Osteoblast (primary cell): ENCODE data around the gene OR1K1. TPM values are rescaled to one million over a fixed set of nuclear protein-coding genes. Genes with fewer than 3 reads are reported as not detected.

Experiments
- DNase-seq: peaks from one replicate; pipeline ENCODE4 v3.0.0; 2011; ENCODE audit warnings: low spot score, mixed read lengths; ENCODE audit not compliant: insufficient read length; ENCODE audit errors: missing footprints
- H2AFZ ChIP-seq: 2 replicates; pipeline ENCODE4 v1.6.0; 2011; ENCODE audit warnings: mild to moderate bottlenecking, low read length
- H3K27ac ChIP-seq: 2 replicates; pipeline ENCODE4 v1.5.1; 2011; ENCODE audit warnings: mild to moderate bottlenecking, low read depth, low read length, moderate library complexity
- H3K27me3 ChIP-seq: 2 replicates; pipeline ENCODE4 v1.6.0; 2012; ENCODE audit warnings: mild to moderate bottlenecking, control low read depth, inconsistent platforms, low read length, moderate library complexity; ENCODE audit not compliant: insufficient read depth
- H3K36me3 ChIP-seq: 2 replicates; pipeline ENCODE4 v1.5.1; 2011; ENCODE audit warnings: mild to moderate bottlenecking, low read length, control low read depth, moderate library complexity; ENCODE audit not compliant: insufficient read depth
- H3K4me1 ChIP-seq: 2 replicates; pipeline ENCODE4 v1.5.1; 2011; ENCODE audit warnings: mild to moderate bottlenecking, low read length, control low read depth, moderate library complexity; ENCODE audit not compliant: insufficient read depth
- H3K4me2 ChIP-seq: 2 replicates; pipeline ENCODE4 v1.6.0; 2011; ENCODE audit warnings: mild to moderate bottlenecking, low read length; ENCODE audit not compliant: insufficient read depth
- H3K4me3 ChIP-seq: fragments of 200-600 bp; sonication (generic); 3 replicates; pipeline ENCODE4 v1.5.1; 2012; ENCODE audit warnings: mild to moderate bottlenecking, low read length, inconsistent platforms; ENCODE audit not compliant: insufficient read depth
- H3K79me2 ChIP-seq: 2 replicates; pipeline ENCODE4 v1.6.0; 2012; ENCODE audit warnings: mild to moderate bottlenecking, low read length, control low read depth, inconsistent platforms; ENCODE audit not compliant: insufficient read depth
- H3K9me3 ChIP-seq: 2 replicates; pipeline ENCODE4 v1.5.1; 2011; ENCODE audit warnings: low read depth, low read length, control low read depth
- H4K20me1 ChIP-seq: 2 replicates; pipeline ENCODE4 v1.6.0; 2012; ENCODE audit warnings: mild to moderate bottlenecking, low read length, control low read depth; ENCODE audit not compliant: insufficient read depth
- total RNA-seq: library from RNA; depleted of rRNA; stranded (reverse); fragments of >200 nt; gene quantifications from 2 replicates; pipeline ENCODE4 v1.2.3, GENCODE V29; 2012
- TF ChIP-seq, protein P1 (sequence below): IDR thresholded peaks from 2 replicates; pipeline ENCODE4 v1.5.1; 2011; ENCODE audit warnings: mild to moderate bottlenecking, low read depth, low read length, moderate library complexity; ENCODE audit errors: extremely low read depth

The OR1K1 gene
- total RNA-seq, 1 donor, result not detected

- DNase-seq, result no peak
- Histone ChIP-seq H3K79me2 (no peaks in the 10 kb centered on the region), H3K36me3 (no peaks in the 10 kb centered on the region), H3K9me3 (no peaks in the 10 kb centered on the region), H3K27ac (no peak overlapping the region), H3K4me3 (no peak overlapping the region), H3K4me1 (no peaks in the 10 kb centered on the region), H3K27me3 (no peaks in the 10 kb centered on the region), H2AFZ (no peak overlapping the region), H3K4me2 (no peak overlapping the region), H4K20me1 (no peaks in the 10 kb centered on the region)
- TF ChIP-seq, protein P1, sequence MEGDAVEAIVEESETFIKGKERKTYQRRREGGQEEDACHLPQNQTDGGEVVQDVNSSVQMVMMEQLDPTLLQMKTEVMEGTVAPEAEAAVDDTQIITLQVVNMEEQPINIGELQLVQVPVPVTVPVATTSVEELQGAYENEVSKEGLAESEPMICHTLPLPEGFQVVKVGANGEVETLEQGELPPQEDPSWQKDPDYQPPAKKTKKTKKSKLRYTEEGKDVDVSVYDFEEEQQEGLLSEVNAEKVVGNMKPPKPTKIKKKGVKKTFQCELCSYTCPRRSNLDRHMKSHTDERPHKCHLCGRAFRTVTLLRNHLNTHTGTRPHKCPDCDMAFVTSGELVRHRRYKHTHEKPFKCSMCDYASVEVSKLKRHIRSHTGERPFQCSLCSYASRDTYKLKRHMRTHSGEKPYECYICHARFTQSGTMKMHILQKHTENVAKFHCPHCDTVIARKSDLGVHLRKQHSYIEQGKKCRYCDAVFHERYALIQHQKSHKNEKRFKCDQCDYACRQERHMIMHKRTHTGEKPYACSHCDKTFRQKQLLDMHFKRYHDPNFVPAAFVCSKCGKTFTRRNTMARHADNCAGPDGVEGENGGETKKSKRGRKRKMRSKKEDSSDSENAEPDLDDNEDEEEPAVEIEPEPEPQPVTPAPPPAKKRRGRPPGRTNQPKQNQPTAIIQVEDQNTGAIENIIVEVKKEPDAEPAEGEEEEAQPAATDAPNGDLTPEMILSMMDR, result no peak
These were observed 7.9 kb upstream of the OR1K1 start for GRCh38 chr9:122791872-122792669.

- no peaks in the 10 kb centered on the region for H3K4me1 ChIP-seq
- TF ChIP-seq, protein P1, result no peak
- no peaks in the 10 kb centered on the region for H3K27me3 ChIP-seq
- H3K27ac ChIP-seq, result no peak overlapping the region
- H3K9me3 ChIP-seq, result no peaks in the 10 kb centered on the region
- no peak overlapping the region for H3K4me2 ChIP-seq
- DNase-seq, result no peak
- no peaks in the 10 kb centered on the region for H4K20me1 ChIP-seq
- H3K4me3 ChIP-seq, result no peak overlapping the region
- H2AFZ ChIP-seq, result no peak overlapping the region
- H3K79me2 ChIP-seq, result no peaks in the 10 kb centered on the region
- no peaks in the 10 kb centered on the region for H3K36me3 ChIP-seq
These were observed 2.4 kb upstream of the OR1K1 start for GRCh38 chr9:122797316-122798063.

DNA sequence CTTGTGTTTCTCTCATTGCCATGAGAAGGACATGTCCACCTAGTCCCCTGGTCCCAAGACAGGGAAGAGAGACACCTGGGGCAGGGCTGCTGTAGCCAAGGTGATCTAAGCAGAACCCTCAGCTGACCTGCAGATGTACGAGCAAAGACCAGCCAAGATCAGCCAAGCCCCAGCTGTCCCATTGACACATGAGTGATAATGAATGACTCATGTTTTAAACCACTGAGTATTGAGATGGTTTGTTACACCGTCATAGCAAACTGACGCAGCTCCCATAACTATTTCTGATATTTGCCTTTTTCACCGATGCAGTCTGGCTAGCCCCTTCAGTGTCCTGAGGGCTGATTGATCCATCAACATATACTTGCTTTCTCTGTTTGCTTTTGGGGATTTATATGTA lies 6.7 kb downstream of the OR1K1 start:
- Histone ChIP-seq H2AFZ (no peak overlapping the region), H4K20me1 (no peaks in the 10 kb centered on the region), H3K9me3 (peaks cover 8% of the 10 kb centered on the region), H3K36me3 (no peaks in the 10 kb centered on the region), H3K4me1 (no peaks in the 10 kb centered on the region), H3K4me3 (no peak overlapping the region), H3K27me3 (no peaks in the 10 kb centered on the region), H3K79me2 (no peaks in the 10 kb centered on the region), H3K27ac (peak overlapping the region; percentile 71), H3K4me2 (peak overlapping the region; percentile 10)
- TF ChIP-seq, protein P1, result no peak
- DNase-seq, result no peak

GRCh38 chr9:122807271-122807900 lies 7.5 kb downstream of the OR1K1 start:
- Histone ChIP-seq H3K4me3 (no peak overlapping the region), H3K4me2 (peak overlapping the region; percentile 10), H3K36me3 (no peaks in the 10 kb centered on the region), H4K20me1 (no peaks in the 10 kb centered on the region), H3K9me3 (peaks cover 8% of the 10 kb centered on the region), H3K4me1 (no peaks in the 10 kb centered on the region), H3K27me3 (no peaks in the 10 kb centered on the region), H3K79me2 (no peaks in the 10 kb centered on the region), H3K27ac (peak overlapping the region; percentile 71), H2AFZ (no peak overlapping the region)
- TF ChIP-seq, protein P1, result no peak
- DNase-seq, result no peak
